Endodermal cell (in vitro differentiated cells): ENCODE results near the gene NEDD4L. TPM values are rescaled to one million over a fixed set of nuclear protein-coding genes. Genes with fewer than 3 reads are reported as not detected.

ENCODE experiments used
- DNase-seq: peaks from one replicate; pipeline ENCODE4 v3.0.0-alpha.2; 2017
- H3K27ac ChIP-seq: 2 replicates; pipeline ENCODE4 v1.5.1; 2013; ENCODE audit warnings: mild to moderate bottlenecking, low read depth, low read length, moderate library complexity
- H3K27me3 ChIP-seq: 2 replicates; pipeline ENCODE4 v1.6.1; 2013; ENCODE audit warnings: mild to moderate bottlenecking, low read length, moderate library complexity; ENCODE audit not compliant: insufficient read depth, control insufficient read depth, poor library complexity, severe bottlenecking
- H3K36me3 ChIP-seq: 2 replicates; pipeline ENCODE4 v1.7.0; 2013; ENCODE audit warnings: mild to moderate bottlenecking, low read length, moderate library complexity; ENCODE audit not compliant: control insufficient read depth, insufficient read depth
- H3K4me1 ChIP-seq: one replicate; pipeline ENCODE4 v1.7.0; 2013; ENCODE audit warnings: low read length; ENCODE audit not compliant: control insufficient read depth, insufficient read depth
- H3K4me3 ChIP-seq: 2 replicates; pipeline ENCODE4 v1.5.1; 2013; ENCODE audit warnings: mild to moderate bottlenecking, low read length, moderate library complexity
- H3K9ac ChIP-seq: 2 replicates; pipeline ENCODE4 v1.6.1; 2013; ENCODE audit warnings: mild to moderate bottlenecking, low read length, moderate library complexity; ENCODE audit not compliant: poor library complexity, severe bottlenecking; ENCODE audit errors: extremely low read depth
- H3K9me3 ChIP-seq: 2 replicates; pipeline ENCODE4 v1.6.1; 2013; ENCODE audit warnings: mild to moderate bottlenecking, low read length, moderate library complexity; ENCODE audit not compliant: control insufficient read depth
- H3K27ac Mint-ChIP-seq: 2 replicates; pipeline ENCODE4 v1.8.0; 2020; ENCODE audit warnings: mixed read lengths
- H3K27me3 Mint-ChIP-seq: 2 replicates; pipeline ENCODE4 v1.8.0; 2021; ENCODE audit warnings: mild to moderate bottlenecking, mixed read lengths; ENCODE audit not compliant: insufficient read depth
- H3K36me3 Mint-ChIP-seq: 2 replicates; pipeline ENCODE4 v1.8.0; 2020; ENCODE audit warnings: low read depth, mixed read lengths
- H3K4me1 Mint-ChIP-seq: 2 replicates; pipeline ENCODE4 v1.8.0; 2020; ENCODE audit warnings: mixed read lengths
- H3K4me3 Mint-ChIP-seq: 2 replicates; pipeline ENCODE4 v1.8.0; 2020; ENCODE audit warnings: mild to moderate bottlenecking, moderate library complexity, mixed read lengths
- H3K9me3 Mint-ChIP-seq: 2 replicates; pipeline ENCODE4 v1.8.0; 2020; ENCODE audit warnings: mild to moderate bottlenecking, mixed read lengths
- WGBS, 2 experiments: methylation state at CpG; one replicate each; pipeline versions ENCODE4 v1.1.5 to v1.1.7; 2013; ENCODE audit warnings: missing lambda C conversion rate in 2 of 2, mixed read lengths in 1 of 2; ENCODE audit not compliant: insufficient coverage in 1 of 2, insufficient read length in 1 of 2; 5-methylcytosine and 5-hydroxymethylcytosine counted together
- total RNA-seq, 2 donors: library from RNA; stranded (reverse); fragmentation: NEBNext Ultra II Directional in 1 of 2; extraction: Animal tissue kit (Norgen Biotek cat#: 25700) in 1 of 2; gene quantifications; 2 replicates in 1 of 2; 3 replicates in 1 of 2; pipeline ENCODE4 v1.2.1, GENCODE V29; 2021
- TF ChIP-seq, protein P1 (sequence below): fragments of 200-600 bp; sonication (generic); conservative IDR thresholded peaks from 2 replicates; pipeline ENCODE4 v1.5.0; 2021; ENCODE audit warnings: antibody characterized with exemption, mild to moderate bottlenecking

NEDD4L gene
- total RNA-seq, 2 donors from 2014 or later = 70.5 to 75.3 TPM

GRCh38 chr18:58216071-58216481 is 172.1 kb downstream of the NEDD4L start:
- Mint-ChIP-seq H3K36me3 (no peaks in the 10 kb centered on the region), H3K27ac (peak overlapping the region; percentile 62), H3K27me3 (no peaks in the 10 kb centered on the region), H3K9me3 (no peaks in the 10 kb centered on the region), H3K4me3 (no peak overlapping the region), H3K4me1 (peaks cover 30% of the 10 kb centered on the region)
- H3K9ac ChIP-seq = no peak overlapping the region
- DNase-seq = peak; percentile 78
- no peak overlapping the region for H3K4me3 ChIP-seq
- no peaks in the 10 kb centered on the region for H3K9me3 ChIP-seq
- H3K36me3 ChIP-seq = no peaks in the 10 kb centered on the region
- H3K4me1 ChIP-seq = peaks cover 5% of the 10 kb centered on the region
- H3K27ac ChIP-seq = no peak overlapping the region
- 32 to 40% methylated on average over 3 of the region's 3 CpGs for WGBS, 2 experiments
- TF ChIP-seq, protein P1, sequence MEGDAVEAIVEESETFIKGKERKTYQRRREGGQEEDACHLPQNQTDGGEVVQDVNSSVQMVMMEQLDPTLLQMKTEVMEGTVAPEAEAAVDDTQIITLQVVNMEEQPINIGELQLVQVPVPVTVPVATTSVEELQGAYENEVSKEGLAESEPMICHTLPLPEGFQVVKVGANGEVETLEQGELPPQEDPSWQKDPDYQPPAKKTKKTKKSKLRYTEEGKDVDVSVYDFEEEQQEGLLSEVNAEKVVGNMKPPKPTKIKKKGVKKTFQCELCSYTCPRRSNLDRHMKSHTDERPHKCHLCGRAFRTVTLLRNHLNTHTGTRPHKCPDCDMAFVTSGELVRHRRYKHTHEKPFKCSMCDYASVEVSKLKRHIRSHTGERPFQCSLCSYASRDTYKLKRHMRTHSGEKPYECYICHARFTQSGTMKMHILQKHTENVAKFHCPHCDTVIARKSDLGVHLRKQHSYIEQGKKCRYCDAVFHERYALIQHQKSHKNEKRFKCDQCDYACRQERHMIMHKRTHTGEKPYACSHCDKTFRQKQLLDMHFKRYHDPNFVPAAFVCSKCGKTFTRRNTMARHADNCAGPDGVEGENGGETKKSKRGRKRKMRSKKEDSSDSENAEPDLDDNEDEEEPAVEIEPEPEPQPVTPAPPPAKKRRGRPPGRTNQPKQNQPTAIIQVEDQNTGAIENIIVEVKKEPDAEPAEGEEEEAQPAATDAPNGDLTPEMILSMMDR = no peak
- no peaks in the 10 kb centered on the region for H3K27me3 ChIP-seq

GRCh38 chr18:58217052-58217451 is 173.0 kb downstream of the NEDD4L start:
- no peaks in the 10 kb centered on the region for H3K9me3 Mint-ChIP-seq
- H3K9ac ChIP-seq = no peak overlapping the region
- no peak overlapping the region for H3K4me3 Mint-ChIP-seq
- TF ChIP-seq, protein P1 = no peak
- no peaks in the 10 kb centered on the region for H3K9me3 ChIP-seq
- peaks cover 2% of the 10 kb centered on the region for H3K4me1 ChIP-seq
- no peaks in the 10 kb centered on the region for H3K36me3 Mint-ChIP-seq
- DNase-seq = no peak
- H3K4me1 Mint-ChIP-seq = peaks cover 38% of the 10 kb centered on the region
- H3K36me3 ChIP-seq = no peaks in the 10 kb centered on the region
- WGBS, 2 experiments = 85 to 89% methylated on average over 3 of the region's 3 CpGs
- no peak overlapping the region for H3K27ac ChIP-seq
- H3K4me3 ChIP-seq = no peak overlapping the region
- H3K27me3 ChIP-seq = no peaks in the 10 kb centered on the region
- H3K27me3 Mint-ChIP-seq = no peaks in the 10 kb centered on the region
- H3K27ac Mint-ChIP-seq = no peak overlapping the region

DNA sequence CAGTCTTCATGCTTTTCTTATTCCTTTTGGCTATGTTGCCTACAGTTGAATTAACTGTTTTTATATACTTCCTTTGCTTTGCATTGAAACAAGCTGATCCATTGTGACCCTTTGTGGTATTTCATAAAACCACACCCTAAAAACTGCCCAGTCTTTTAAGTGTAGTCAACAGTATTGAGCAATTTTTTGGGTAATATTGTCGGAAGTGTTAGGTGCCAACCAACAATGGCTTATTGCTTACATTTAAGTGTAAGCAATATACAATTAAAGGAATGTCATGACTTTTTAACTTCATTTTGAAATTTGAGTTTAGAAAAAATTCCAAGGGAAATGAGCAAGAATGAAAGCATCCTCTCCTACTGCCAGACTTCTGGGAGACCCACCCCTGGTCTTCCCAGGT is 174.1 kb downstream of the NEDD4L start:
- no peaks in the 10 kb centered on the region for H3K9me3 ChIP-seq
- no peaks in the 10 kb centered on the region for H3K9me3 Mint-ChIP-seq
- no peaks in the 10 kb centered on the region for H3K27me3 Mint-ChIP-seq
- H3K36me3 ChIP-seq = no peaks in the 10 kb centered on the region
- H3K4me1 Mint-ChIP-seq = peaks cover 41% of the 10 kb centered on the region
- no peak for DNase-seq
- 67% methylated on average over 1 of the region's 1 CpG; no CpG with 5 or more reads in 1 of the 2 experiments for WGBS, 2 experiments
- H3K27ac Mint-ChIP-seq = no peak overlapping the region
- H3K4me3 ChIP-seq = no peak overlapping the region
- H3K4me3 Mint-ChIP-seq = no peak overlapping the region
- TF ChIP-seq, protein P1 = no peak
- no peaks in the 10 kb centered on the region for H3K27me3 ChIP-seq
- H3K27ac ChIP-seq = no peak overlapping the region
- H3K4me1 ChIP-seq = peaks cover 2% of the 10 kb centered on the region
- H3K9ac ChIP-seq = no peak overlapping the region
- H3K36me3 Mint-ChIP-seq = no peaks in the 10 kb centered on the region
